Measurements from ENCODE around the gene KRTAP16-1. TPM values are rescaled to one million over a fixed set of nuclear protein-coding genes. Genes with fewer than 3 reads are reported as not detected.

The KRTAP16-1 gene
- total RNA-seq, 1 experiment from 2014 or later, result not detected

DNA sequence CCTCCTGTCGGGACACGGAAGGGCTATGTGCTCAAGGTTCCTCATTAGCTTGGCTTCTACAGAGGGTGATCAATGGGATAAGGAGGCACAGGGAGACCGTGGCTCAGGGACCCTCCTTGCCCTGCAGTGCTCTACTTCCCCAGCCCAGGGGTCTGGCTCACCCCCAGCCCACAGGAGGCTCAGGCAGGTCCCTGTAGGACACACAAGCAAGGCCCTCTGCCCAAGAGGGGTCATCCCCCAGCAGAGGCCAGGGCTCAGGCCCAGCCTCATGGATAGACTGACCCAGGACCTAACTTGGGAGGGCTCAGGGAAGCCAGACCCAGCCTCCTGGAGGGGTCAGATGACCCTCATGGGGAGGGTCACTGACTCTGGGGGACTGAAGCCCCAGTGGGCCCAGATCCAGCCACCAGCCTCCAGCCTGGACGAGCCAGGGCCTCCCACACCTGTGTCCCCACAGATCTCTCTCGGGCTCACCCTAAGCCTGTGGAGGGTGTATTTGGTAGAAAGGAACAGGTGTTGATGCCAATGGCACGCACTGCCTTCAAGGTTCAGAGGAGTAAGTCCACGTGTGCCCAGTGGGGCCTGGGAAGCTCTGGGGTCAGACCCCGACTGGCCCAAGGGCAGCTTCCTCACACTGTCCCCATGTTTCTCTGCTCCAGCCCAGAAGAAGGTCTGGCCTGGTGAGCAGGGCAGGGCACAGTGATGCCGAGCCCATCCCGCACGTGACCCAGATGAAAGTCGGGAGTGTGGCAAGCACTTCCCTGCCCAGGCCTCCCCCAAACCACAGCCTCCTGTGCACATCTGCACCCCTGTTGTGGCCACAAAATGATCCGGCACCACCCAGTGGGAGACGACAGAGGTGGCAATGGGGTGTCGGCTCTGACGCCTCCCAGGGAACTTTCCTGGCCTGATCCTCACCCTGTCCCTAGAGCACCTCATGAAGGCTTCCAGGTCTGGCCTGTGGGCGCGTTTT, 17.4 kb upstream of the KRTAP16-1 start:
- ATAC-seq (no peak), DNase-seq (no peak)
- no peaks in the 10 kb centered on the region for H3K4me1 ChIP-seq (ENCODE audit: insufficient read depth, low read length)
- intact Hi-C loops (cut with micrococcal nuclease), result loop anchor here (10.0 kb wide), 3 partner anchors 168 to 522 kb away; no protein-coding TSS in a partner anchor
- H3K79me2 ChIP-seq (ENCODE audit: low read length), result no peaks in the 10 kb centered on the region
- no TSS peak for BruUV-seq (replicated peaks)
- H3K27ac ChIP-seq (ENCODE audit: low read length), result no peak overlapping the region
- no peak for TF ChIP-seq EZH2phosphoT487 (IDR thresholded peaks at IDR 0.05; ENCODE audit: borderline replicate concordance, low read length)
- TF ChIP-seq EZH2 (IDR thresholded peaks at IDR 0.05; ENCODE audit: low read length, unreplicated experiment), result no peak
- H3K9ac ChIP-seq (ENCODE audit: low read length), result no peak overlapping the region
- POLR2A ChIA-PET (ENCODE audit: unreplicated experiment), result no interaction called here
- no peak overlapping the region for H2AFZ ChIP-seq (ENCODE audit: low read length)
- H3K4me2 ChIP-seq (ENCODE audit: low read length), result no peak overlapping the region
- no peaks in the 10 kb centered on the region for H3K9me3 ChIP-seq (ENCODE audit: low read length)
- H3K36me3 ChIP-seq (ENCODE audit: low read depth, low read length), result no peaks in the 10 kb centered on the region; the same call in 1 of the 2 replicates
- no peak overlapping the region for H3K4me3 ChIP-seq (ENCODE audit: low read length)
- no peaks in the 10 kb centered on the region for H3F3A ChIP-seq (ENCODE audit: low read length, unreplicated experiment)
- CTCF ChIA-PET, result no interaction called here
- no peaks in the 10 kb centered on the region for H3K27me3 ChIP-seq (ENCODE audit: low read length)
- H3K9me2 ChIP-seq (replicated peaks; ENCODE audit: low read length), result no peaks in the 10 kb centered on the region
- H4K20me1 ChIP-seq (ENCODE audit: low read length), result no peaks in the 10 kb centered on the region

- Histone ChIP-seq H3K27ac (ENCODE audit: low read length) (no peak overlapping the region), H3K9me2 (replicated peaks; ENCODE audit: low read length) (no peaks in the 10 kb centered on the region), H3F3A (ENCODE audit: low read length, unreplicated experiment) (no peaks in the 10 kb centered on the region), H3K27me3 (ENCODE audit: low read length) (no peaks in the 10 kb centered on the region), H3K79me2 (ENCODE audit: low read length) (no peaks in the 10 kb centered on the region), H3K4me3 (ENCODE audit: low read length) (no peak overlapping the region), H4K20me1 (ENCODE audit: low read length) (no peaks in the 10 kb centered on the region), H2AFZ (ENCODE audit: low read length) (no peak overlapping the region), H3K4me1 (ENCODE audit: insufficient read depth, low read length) (no peaks in the 10 kb centered on the region), H3K36me3 (ENCODE audit: low read depth, low read length) (no peaks in the 10 kb centered on the region; the same call in 1 of the 2 replicates), H3K9ac (ENCODE audit: low read length) (no peak overlapping the region), H3K9me3 (ENCODE audit: low read length) (no peaks in the 10 kb centered on the region), H3K4me2 (ENCODE audit: low read length) (no peak overlapping the region)
- no peak for ATAC-seq
- no peak for TF ChIP-seq EZH2 (IDR thresholded peaks at IDR 0.05; ENCODE audit: low read length, unreplicated experiment)
- TF ChIP-seq, protein P1, sequence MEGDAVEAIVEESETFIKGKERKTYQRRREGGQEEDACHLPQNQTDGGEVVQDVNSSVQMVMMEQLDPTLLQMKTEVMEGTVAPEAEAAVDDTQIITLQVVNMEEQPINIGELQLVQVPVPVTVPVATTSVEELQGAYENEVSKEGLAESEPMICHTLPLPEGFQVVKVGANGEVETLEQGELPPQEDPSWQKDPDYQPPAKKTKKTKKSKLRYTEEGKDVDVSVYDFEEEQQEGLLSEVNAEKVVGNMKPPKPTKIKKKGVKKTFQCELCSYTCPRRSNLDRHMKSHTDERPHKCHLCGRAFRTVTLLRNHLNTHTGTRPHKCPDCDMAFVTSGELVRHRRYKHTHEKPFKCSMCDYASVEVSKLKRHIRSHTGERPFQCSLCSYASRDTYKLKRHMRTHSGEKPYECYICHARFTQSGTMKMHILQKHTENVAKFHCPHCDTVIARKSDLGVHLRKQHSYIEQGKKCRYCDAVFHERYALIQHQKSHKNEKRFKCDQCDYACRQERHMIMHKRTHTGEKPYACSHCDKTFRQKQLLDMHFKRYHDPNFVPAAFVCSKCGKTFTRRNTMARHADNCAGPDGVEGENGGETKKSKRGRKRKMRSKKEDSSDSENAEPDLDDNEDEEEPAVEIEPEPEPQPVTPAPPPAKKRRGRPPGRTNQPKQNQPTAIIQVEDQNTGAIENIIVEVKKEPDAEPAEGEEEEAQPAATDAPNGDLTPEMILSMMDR (conservative IDR thresholded peaks at IDR 0.05; ENCODE audit: low read depth, low read length), result no peak
- TF ChIP-seq EZH2phosphoT487 (IDR thresholded peaks at IDR 0.05; ENCODE audit: borderline replicate concordance, low read length), result no peak
- BruUV-seq (replicated peaks), result no TSS peak
- POLR2A ChIA-PET (ENCODE audit: unreplicated experiment), result no interaction called here
- DNase-seq, result no peak
- intact Hi-C loops (cut with micrococcal nuclease), result loop anchor here (10.0 kb wide), 3 partner anchors 169 to 521 kb away; no protein-coding TSS in a partner anchor
- CTCF ChIA-PET, result no interaction called here
These were observed 16.5 kb upstream of the KRTAP16-1 start for GRCh38 chr17:41325611-41326010.

- BruUV-seq (replicated peaks), result no TSS peak
- POLR2A ChIA-PET (ENCODE audit: unreplicated experiment), result no interaction called here
- Histone ChIP-seq H3K9me2 (replicated peaks; ENCODE audit: low read length) (no peaks in the 10 kb centered on the region), H3K4me2 (ENCODE audit: low read length) (no peak overlapping the region), H3K9ac (ENCODE audit: low read length) (no peak overlapping the region), H3K27ac (ENCODE audit: low read length) (no peak overlapping the region), H3K36me3 (ENCODE audit: low read depth, low read length) (no peaks in the 10 kb centered on the region; the same call in 1 of the 2 replicates), H3K4me3 (ENCODE audit: low read length) (no peak overlapping the region), H3K79me2 (ENCODE audit: low read length) (no peaks in the 10 kb centered on the region), H4K20me1 (ENCODE audit: low read length) (no peaks in the 10 kb centered on the region), H2AFZ (ENCODE audit: low read length) (no peak overlapping the region), H3K4me1 (ENCODE audit: insufficient read depth, low read length) (no peaks in the 10 kb centered on the region), H3K27me3 (ENCODE audit: low read length) (no peaks in the 10 kb centered on the region), H3F3A (ENCODE audit: low read length, unreplicated experiment) (no peaks in the 10 kb centered on the region), H3K9me3 (ENCODE audit: low read length) (no peaks in the 10 kb centered on the region)
- ATAC-seq (no peak), DNase-seq (no peak)
- CTCF ChIA-PET, result no interaction called here
- TF ChIP-seq, protein P1 (conservative IDR thresholded peaks at IDR 0.05; ENCODE audit: low read depth, low read length), result no peak
- TF ChIP-seq EZH2 (IDR thresholded peaks at IDR 0.05; ENCODE audit: low read length, unreplicated experiment) (no peak), EZH2phosphoT487 (IDR thresholded peaks at IDR 0.05; ENCODE audit: borderline replicate concordance, low read length) (no peak)
- intact Hi-C loops (cut with micrococcal nuclease), result loop anchor here (10.0 kb wide), 3 partner anchors 170 to 520 kb away; no protein-coding TSS in a partner anchor
These were observed 16.0 kb upstream of the KRTAP16-1 start for GRCh38 chr17:41325126-41325525.
